HG03571 (cell line): ENCODE measurements around the gene CTIF.

Source experiments
- ATAC-seq: cut with Tn5 transposase; IDR thresholded peaks from one replicate; pipeline ENCODE4 v1.9.1; 2021; ENCODE audit not compliant: unreplicated experiment

CTIF gene

DNA sequence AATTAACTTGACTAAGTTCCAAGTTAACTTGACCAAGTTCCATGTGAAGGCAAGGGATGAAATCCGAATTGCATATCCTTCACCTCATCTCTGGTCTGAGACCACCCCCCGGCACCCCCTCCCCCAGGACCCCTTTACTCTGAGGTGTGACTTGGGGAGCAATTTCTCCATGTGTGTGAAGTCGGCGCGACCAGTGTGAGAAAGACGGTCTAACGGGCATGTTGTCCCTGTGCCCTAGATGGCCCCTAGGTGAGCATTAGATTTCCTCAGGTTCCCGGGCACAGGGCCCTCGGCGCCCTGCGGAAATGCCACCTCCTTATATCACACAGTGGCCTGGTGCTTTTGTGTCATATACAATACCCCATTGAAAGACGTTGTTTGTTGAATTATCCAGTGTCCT is 137.1 kb downstream of the CTIF start:
- ATAC-seq, result no peak

DNA sequence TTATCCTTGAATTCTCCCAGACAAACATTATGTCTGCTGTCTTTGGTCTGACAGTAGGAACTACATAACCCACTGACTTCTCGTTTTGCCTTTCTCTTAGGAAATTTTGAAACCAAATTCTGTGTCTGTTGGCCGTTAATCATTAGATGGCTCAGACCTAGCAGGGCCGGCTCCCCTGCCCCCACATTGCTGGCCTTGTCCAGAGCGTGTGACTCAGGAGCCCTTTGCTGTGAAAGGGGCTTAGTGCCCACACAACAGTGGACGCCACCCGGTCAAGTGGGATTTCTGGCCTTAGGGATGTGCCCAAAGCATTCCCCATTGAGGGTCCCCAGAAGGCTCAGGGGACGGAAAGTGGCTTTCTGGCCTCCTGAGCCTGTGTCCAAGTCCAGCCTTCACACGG is 137.5 kb downstream of the CTIF start:
- ATAC-seq, result no peak

DNA sequence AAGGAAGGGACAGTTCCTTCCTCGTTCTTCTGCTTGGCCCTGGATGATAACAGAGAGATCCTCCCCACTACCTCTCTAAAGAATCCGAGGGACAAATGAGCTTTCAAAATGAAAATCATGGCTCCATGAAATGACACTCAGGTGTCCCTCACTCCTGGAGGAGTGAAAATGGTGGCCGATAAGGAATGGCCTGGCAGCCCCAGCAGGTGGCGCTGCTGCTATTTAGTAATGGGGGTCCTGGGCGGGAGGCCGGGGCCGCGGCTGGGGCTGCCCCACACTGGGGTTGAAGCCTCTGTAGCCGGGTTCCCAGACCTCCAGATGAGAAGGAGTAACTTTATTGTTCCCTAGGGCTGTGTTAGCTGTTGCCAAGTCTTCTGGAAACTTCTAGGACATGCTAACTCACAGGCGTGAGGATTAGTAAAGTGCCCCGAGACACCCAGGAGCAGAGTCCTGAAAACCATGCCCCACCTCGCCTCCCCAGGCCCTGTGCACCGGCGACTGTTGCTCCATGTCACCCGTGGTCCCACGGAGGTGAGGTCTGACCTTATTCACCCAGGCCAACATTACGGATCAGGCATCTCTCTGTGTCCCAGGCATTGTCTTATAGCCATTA is 138.0 kb downstream of the CTIF start:
- no peak for ATAC-seq

DNA sequence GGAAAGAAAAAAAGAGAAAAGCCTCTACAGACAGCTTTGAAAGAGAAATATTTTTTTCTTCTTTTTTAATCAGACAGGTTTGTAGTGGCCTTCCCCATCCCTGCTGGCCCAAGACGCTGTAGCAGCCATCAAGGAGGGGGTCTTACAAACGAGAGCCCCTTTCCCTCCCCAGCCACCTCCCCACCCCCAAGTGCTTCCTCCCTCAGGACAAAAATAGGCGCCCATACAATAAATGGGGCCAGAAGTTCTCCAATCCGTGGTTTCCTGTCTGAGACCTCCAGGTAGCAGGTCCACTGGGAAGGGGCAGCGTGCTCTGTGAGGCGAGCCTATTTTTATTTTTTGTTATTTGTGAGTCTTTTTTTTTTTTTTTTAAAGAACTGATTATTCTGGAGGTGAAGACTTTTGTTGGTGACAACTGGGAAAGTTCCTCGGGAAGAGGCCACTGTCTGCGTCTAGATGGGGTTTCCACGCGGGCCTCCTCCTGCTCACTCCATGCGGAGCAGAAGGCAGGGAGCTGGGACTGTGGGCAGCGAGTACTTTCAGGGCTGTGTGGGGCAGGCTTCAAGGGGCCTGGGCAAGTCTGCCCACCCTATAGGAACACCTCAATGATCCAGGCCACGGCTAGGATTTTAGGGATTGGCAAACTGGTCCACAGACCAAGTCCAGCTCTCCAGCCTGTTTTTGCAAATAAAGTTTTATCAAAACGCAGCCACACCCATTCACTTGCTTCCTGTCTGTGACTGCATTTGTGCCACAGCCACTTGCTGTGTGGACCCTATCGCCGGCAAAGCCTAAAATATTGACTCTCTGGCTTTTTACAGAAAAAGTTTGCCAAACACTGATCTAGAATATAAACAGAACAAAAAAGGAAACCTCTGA is 139.6 kb downstream of the CTIF start:
- no peak for ATAC-seq

DNA sequence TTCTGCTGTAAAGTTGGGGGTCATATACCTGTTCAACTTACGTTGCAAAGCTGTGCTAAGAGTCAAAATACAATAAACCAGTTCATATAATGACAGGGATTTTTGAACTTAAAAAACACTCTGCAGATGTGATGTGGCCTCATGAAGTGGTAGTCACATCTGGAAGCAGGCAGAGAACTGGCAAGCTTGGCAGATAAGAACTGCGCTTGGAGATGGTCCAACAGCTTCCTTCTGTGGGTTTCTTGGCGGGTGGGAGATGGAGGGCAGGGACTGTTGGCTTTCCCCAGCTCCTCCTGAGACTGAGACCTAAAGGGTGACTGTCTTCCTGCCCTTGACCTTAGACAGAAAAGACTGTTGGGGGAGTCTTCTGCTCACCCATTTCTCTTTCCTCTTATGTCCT is 140.4 kb downstream of the CTIF start:
- no peak for ATAC-seq

DNA sequence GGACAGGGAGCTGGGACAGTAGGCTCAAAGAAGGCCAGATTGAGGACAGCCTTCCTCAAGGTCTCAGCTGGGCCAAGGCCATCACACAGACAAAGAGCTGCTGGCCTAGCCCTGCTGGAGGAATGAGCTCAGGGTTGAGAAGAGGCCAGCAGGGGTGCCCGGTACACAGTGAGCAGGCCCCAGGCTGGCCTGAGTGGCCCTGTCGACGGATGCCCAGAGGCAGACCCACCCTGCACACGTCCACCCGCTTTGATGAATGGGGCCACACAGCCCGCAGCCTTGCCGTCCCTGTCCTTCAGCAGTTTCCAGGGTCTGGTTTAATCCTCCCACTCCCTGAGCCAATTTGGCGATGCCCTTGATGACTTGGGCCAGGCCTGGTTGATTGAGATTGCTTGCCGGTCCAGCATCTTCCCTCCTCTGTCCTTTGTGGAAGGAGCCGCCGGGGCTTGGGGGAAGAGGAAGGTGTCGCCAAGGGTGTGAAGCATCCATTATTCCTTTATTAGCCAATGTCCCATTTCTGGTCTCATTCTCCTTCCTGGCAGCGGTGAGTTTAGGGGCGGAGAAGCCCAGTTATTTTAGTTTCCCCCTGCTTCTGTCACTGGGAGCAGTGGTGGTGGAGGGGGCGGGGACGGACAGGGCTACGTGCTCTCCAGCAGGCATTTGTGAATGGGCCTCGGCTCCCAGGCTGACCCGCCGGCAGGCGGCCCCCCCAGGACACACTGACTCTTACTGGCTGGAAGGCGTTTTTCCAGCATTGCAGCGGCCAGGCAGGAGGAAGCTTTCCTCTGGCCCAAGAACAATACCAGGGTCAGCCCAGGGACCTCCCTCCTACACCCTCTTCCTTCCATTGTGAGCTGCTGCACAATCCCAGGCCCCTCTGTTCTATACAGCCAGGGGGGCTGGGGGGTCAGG is 141.8 kb downstream of the CTIF start:
- no peak for ATAC-seq

DNA sequence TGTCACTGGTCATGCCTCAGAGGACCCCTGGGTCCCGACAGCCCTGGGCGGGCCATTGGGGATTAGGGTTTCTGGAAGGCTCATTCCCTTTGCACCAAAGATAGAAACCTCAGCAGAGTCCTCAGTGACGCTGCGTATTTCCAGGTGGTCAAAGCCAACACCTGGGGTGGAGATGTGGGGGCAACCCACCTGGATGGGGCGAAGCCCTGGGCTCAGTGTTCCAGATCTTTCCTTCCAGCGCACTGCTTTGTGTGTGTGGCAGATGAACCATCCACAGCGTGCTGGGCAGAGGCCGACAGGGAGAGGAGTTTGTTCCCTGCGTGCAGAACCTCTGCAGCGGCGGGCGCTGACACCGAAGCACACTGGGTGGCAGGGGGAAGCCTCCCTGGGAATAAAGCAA is 143.9 kb downstream of the CTIF start:
- no peak for ATAC-seq

DNA sequence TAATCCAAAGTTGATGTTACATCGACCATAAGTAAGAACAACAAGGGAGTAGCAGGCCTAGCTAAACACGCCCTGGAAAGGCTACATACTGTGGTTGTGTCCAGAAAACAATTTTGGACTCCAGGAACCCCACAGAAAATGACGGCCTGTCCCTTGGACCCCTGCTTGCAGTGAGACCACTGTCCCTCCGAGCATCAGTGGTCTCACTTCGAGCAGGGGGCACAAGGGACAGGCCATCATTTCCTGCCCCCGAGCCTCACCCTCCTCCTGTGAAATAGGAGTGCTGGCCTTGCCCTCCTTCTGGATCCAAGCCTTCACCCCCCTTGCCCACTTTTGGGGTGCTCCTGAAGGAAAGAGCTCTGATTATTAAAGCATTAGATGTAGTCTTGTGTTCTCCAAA is 144.4 kb downstream of the CTIF start:
- no peak for ATAC-seq

DNA sequence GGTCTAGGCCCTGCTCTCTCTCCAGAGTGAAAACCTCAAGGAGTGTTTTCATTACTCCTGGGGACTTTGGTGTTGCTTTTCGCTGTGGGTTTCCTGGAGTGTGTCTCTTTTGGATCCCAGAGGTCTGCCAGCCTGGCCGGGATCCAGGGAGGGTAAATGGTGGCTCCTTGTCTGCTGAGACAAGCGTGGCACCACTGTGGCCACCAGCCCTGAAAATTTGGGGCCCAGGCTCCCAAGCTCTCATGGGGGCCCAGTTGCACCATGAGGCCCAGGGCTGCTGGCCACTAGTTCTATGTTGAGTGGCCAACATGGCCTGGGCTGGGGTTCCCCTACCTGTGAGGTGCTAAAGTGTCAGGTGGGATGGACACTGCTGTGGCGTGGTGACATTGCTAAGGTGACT is 144.8 kb downstream of the CTIF start:
- ATAC-seq, result no peak

DNA sequence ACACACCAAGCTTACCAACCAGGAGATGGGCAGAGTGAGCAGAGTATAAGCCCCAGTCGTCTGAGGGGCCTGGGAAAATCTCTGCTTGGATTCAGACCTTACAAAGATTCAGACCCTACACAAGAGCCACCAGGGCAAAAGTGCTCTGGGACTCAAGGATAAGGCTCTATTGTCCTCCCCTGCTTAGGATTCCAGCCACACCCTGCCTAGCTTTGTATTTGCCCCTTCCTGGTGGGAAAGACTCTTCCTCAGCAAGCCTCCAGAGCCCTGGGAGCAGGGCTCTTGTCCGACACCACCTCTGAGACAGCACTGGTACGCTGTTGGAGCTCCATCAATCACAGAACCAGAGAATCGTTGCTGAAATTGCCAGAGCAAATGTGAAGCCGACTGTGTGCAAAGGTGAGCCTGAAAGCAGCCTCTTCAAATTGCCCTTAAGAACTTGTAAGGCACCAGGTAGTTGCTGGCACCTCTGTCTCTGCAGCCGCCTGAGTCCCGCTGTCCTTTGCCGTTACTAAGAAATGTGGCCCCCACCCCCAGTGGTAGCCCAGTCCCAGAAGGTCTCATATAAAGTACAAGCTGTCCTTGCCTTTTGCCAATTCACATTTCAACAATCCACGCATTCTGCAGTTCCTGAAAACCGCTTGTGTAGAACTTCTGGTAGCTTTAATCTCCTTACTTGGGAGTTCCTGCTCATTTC is 148.7 kb downstream of the CTIF start:
- no peak for ATAC-seq

DNA sequence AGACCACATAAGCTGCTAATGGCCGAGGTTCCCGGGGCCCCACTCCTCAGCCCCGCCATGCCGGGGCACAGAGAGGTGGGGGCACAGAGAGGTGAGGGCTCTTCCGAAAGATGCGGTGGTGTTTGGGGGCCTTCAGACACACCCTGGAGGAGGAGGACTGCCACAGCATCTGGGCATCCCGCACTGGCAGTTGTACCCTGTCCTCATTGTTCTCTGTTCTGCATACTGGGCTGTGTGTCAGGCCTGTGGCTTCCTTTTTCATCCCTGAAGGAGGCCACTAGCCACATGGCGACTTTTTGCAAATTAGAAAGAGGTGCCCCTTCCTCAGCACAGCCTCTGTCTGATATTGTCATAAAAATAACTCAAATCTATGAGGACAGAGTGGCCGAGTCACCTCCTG is 150.1 kb downstream of the CTIF start:
- no peak for ATAC-seq

DNA sequence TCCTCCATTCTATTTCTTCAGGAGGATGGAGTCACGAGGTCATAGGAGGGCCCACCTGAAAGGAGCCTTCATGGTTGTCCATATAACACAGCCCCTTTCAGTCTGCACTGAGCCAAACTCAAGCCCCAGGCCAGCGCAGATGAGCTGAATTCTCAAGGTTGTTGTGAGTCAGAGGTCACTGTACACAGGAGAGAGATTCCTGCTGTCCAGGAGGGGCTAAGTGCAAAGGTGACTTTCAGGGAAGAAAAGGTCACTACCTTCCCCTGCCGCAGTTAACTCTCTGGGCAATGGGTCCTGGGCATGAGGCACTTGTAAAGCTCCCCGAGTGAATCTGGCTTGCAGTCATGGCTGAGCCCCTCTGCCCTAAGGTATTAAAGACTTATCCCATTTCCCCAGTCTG is 150.7 kb downstream of the CTIF start:
- no peak for ATAC-seq

DNA sequence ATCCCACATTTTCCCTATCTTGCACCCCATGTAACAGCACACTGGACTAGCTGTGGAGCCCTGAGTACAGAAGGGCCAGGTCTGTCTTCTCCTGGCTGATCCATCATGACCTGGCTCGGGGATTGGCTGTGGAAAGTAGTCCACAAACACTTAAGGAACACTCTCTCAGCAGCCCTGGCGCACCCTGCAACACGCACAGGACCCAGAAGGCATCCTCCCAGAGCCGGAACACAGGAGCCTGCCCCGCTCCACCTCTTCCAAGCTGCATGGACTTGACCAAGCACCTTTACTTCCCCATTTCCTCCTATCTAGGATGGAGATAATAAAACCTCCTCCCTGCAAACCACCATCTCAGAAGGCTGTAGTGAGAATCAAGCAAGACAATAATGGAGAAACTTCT is 151.7 kb downstream of the CTIF start:
- ATAC-seq, result no peak

DNA sequence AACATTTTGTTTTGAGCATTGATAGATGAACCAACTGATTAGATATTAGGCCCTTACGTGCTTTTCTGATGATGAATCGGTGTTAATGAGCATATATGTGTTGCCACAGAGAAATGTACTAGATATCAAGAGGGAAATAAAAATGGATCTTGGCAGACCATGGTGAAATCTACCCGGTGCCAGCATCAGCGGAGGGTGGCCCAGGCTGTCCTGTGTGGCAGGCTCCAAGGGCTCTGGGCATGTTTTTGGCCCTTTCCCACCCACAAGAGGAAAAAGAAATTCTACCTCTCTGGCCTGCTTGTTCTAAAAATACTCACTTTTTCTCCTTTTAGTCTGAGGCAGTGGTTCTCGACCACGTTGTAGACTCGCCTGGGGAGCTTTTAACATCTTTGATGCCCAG is 154.2 kb downstream of the CTIF start:
- ATAC-seq, result no peak

DNA sequence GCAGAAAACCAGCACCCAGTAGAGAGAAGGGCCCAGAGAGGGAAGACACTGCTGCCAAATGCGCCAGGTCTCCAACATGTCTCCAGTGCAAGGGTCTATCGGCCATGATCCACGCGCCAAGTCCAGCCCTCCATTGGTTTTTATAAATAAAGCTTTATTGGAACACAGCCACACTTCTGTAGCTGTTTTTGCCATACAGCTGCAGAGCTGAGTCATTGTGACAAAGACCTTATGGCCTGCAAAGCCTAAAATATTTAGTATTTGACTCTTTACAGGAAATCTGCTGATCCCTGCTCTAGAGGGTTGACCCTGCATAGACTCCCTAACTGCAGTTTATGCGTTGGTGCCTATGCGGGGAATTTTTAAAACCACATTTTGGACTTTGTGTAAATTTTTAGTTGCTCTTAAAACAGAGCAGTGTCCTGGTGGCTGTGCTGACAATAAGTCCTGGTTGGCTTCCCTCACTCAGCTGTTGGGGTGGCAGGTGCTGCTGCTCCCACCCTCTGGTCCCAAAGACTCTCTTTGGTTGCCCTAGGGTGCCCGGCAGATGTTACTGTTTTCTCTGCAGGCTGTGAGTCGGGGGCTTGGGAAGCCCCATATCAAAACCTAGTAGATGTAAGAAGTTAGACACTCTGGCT is 154.9 kb downstream of the CTIF start:
- ATAC-seq, result no peak

DNA sequence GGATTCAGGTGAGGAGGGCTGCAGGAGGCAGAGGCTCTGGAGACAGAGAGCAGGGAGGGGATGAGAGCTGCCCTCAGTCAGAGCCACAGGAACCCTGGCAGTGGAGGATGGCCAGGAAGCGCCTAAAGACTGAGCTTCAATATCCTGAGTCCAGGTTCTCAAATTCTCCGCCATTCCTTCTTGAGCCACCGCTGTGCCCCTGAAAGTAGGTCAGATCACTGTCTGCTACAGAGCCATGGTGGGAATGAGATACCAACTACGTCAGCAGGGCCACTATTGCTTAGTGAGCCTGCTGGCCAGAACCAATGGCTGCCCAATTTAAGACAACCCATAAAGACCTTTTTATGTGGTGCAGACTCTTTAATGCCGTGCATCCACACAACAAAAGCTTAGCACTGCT is 155.5 kb downstream of the CTIF start:
- no peak for ATAC-seq

DNA sequence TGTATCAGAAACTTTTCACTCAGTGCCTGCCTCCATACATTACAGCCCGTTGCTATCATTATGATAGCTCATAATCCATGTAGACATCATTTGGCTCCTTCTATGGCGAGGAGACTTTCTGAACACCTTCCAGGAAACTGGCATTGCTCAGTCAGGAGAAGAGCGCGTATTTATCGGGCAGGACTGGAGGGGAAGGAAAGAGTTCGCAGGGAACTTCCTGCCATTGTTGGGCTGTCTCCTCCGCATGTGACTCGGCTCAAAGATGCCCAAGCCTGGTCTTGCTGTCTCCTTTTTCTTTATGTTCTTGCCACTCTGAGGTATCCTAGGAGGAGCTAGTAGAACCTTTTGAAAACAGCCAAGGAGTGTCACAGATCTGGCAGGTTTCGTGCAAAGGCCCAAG is 156.8 kb downstream of the CTIF start:
- ATAC-seq, result no peak

DNA sequence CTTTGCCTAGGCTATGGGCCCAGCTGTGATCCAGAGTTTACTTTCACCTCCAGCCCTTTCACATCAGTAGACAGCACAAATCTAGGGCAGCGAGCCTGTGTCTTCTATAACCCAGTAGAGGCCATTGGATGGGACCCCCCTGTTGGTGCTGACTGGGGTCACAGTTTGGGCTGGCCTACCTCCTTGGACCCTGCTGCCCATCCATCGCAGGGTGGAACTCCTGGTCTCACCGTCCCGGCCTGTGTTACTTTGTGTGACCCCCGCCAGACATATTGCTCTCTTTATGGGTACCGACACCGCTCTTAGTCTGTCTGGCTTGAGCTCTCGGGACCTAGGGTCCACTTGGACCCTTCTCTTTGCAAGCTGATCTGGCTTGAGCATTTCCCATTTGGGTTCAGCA is 157.4 kb downstream of the CTIF start:
- no peak for ATAC-seq

DNA sequence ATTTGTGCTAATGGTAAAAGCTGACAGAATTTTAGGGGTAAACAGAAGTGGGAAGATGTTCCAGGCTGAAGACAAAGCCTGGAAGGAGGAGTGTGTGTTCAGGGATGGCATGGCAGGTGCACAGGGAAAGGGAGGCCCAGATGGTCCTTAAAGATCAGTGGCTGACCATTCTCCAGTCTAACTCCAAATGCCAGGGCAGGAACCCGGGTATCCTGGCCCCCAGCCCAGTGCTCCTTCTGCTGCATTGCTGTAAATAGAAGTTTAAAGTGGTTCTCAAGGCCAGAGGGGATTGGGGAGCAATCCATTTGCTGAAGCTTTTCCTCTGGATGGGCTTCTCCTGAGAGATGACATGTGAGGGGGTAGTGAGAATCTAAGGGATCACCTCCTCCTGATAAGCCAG is 158.6 kb downstream of the CTIF start:
- ATAC-seq, result no peak

DNA sequence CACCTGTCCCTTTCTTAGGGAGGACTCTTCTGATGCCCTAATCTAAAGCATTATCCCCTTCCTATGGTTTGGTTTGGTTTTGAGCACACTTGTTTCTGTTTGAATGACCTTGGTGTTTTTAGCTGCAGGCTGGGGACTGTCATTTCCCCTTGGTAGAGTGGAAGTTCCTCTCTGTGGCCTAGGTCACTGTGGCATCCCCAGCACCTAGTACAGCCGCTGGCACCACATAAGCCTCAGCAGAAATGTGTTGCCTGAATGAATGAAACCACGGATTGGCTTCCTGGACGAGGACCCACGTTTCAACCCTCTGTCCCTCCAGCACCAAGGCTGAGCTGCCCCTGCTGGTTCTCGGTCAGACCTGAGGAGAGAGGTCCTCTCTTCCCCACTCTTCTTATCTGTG is 159.9 kb downstream of the CTIF start:
- no peak for ATAC-seq

DNA sequence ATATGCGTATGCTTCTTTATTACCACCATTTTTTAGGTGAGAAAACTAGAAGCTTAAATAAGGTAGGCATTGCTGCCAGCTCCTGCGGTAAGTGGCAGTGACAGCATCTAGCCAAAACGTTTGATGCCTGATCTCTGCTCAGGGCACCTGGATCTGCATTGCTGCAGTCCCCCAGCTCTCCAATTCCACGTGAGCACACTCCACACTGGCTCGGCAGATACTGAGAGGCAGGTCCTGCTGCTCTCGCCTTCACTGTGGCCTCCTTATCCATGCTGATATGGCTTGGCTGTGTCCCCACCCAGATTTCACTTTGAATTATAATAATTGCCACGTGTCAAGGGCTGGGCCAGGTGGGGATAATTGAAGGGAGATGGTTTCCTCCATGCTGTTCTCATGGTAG is 160.9 kb downstream of the CTIF start:
- ATAC-seq, result no peak
